NCI-H69 (cell line): ENCODE data around the gene CCK.

Experiments
- DNase-seq: peaks from one replicate; lab custom pipeline; 2025; lab: John Stamatoyannopoulos, UW

Gene CCK

DNA sequence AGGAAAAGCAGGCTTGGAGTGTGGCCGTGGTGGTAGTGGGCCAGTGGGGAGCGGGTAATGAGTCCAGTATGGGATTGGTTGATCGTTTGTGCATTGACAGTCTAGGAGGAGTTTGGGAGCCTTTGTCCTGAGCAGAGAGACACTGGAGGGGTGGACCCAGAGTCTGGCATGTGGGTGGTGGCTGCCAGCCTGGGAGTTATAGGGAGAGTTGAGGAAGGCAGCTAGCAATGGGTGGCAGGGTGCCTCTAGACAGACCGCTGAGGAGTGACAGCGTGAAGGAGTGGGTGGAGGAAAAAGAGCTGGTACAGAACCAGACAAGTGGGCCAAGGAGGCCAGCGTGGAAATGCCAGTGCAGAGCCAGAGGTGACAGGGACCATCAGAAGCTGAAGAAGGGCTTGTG lies 1.9 kb upstream of the CCK start:
- no peak for DNase-seq

DNA sequence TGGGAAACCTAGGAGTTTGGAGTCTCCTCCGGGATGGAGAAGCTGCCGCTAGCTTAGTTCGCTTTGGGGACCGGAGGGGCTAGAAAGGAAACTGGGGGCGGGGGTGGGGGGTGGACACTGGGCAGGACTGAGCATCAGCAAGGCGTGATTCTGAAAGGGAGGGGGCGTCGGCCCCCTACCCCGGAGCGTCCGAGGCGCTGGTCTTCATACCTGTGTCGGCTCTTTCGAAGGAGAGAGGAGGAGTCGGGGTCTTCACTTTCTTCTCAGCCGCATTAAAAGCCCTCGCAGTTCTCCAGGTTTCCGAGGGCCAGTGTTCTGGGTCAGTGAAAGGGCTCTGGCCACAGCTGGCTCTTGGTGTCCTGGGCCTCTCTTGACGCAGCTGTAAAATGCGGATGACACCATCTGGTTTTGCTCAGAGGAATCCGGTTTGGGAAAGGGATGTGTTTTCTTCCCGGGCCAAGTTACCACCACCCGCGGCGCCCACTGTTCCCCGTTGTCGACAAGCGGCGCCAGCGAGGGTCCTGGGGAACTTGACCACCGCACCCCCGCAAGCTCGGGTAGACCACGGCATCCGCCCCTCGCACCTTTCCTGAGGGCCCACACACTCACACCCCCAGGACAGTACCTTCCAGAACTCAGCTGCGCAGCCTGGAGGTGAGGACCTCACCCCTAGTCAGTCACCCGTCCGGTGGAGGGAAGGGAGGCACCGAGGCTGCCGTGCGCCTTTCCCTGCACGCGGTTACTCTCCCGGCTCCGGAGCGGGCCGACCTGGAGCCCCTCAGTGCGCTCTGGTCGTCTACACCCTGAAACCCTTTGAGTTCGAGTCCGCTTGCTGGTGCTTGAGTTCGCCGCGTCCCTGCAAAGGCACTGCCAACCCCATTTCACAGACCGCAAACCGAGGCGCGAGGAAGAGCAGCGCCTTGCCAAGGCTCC lies 660 bp downstream of the CCK start:
- no peak for DNase-seq

DNA sequence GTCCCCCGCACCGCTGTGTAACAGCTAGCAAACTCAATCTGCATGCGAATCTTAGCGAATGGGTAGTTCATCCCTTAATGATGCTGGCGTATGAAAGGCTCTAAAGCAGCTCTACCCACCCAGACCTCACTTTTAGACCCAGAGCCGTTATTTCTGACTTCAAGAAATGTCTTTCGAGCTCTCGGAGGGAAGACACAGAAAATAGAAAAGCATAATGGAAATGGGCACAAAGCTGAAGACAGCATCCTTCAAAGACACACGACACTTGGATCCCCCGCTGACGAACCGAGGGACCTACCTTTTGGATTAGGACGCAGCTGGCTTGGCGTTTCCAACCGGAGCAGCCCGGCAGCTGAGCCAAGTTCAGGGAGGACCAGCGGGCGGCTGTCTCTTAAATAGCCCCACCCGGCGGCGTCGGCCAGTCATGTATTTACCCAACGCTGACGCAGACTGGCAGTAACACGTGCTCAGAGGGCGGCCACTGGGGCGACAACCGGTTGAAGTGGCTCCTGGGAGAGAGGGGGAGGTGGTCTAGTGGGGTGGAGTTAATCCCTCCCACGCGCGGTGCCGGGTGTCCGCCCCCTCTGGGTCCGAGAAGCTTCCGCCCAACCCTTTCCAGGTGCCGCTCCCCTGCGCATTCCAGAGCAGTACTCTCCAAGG lies 1.5 kb downstream of the CCK start:
- no peak for DNase-seq

DNA sequence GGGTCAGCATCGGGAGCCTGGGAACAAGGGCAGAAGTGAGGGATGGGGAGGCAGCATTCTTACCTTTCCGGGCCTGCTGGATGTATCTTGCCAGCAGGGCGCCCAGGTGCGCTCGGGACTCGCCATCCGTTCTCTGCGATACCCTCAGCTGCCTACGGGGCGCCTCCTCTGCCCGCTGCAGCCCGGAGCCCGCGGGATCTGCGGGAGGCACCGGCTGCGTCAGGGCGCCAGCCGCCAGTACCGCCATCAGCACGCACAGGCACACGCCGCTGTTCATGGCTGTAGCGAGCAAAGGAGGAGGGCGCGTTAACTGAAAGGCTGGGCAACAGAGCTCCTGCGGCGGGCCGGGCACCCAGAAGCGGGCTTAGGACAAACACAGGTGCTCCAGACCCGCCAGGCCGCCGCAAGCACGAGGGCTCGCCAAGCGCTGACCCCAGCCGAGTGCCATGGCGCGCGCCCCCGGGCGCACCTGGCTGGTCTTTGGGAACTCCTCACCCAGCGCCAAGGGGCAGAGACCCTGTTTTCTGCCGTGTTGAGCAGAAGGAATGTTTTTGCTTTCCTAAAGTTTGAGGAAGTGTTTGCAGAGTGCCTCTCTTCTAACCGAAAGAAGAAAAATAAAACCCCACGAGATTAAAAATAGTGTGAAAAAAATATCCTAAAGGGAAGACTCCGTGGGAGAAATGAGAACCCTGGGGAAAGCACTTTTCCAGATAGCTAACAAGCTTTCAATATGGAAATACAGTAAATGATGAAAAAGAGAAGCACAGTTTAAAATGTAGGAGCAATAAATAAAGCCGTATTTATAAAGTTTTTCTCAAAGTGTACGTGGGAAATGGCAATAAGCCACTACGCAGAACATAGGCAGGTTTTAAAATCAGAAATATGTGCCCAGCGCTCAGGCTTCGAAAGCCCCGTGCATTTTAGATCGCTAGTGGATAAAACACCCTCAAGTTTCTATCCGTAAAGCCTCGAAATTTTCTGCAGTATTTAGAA lies 2.3 kb downstream of the CCK start:
- peak; percentile 37 for DNase-seq

DNA sequence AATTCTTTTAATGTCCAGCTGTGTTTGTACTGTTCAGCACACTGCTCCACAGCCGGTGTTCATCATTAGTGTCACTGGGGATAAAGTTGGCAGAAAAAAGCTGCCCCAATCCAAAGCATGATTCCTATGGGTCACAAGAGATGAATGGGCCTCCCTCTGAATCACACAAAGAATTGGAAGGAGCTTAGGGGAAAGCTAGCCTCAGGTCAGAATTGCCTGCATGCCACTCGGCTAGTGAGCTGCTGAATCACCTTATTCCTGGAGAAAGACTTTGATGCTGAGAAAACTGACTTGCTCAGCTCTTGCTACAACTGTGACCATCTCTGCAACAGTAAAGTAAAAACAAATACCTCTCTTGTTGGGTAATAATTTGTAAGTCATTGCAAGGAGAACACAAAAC lies 3.5 kb downstream of the CCK start:
- DNase-seq, result peak; percentile 70

DNA sequence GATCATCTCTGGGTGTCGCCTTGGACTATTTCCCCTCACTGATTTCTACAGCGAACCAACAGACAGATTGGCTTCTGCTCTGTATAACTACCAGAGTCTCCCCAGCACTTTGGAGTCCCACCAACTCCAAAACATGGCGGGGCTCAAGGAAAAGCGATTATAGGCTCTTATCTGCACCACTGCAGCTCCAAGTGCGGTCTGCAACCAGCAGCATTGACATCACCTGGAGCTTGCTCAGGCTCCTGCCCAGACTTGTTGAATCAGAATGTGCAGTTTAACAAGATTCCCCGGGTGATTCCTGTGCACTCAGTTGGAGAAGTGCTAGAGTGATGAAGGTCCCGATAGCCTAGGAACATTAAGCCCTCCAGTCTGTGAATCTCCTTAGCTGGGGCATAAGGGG lies 9.0 kb downstream of the CCK start:
- no peak for DNase-seq

DNA sequence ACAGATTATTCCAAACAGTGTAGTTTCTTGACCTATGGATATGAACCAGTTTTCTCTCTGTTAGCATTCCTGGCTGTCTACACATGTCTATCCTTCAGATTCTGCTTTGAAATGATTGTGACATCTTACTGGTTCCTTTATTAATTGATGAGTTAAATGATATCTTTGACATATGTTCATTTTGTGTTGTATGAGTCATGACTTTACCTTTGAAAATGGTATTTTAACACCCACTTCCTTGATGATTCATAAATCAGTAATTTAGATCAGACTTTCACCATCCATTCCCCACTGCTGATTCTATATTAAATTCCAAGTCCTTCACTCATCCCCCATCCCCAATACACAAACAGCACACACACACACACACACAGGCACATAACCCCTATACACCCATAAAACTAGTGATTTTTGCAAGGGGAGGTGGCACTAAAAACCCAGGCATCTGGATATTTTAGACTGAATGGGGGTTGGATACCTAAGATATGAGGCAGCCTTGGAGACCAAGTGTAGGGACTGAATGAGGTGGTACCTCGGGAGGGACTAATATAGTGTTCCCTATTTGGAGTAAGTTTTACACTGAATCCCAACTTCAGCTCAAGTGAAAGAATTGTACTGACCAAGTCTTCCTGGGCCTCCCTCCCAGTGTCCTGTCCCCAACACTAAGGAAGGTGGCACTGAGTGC lies 9.7 kb downstream of the CCK start:
- DNase-seq, result no peak

DNA sequence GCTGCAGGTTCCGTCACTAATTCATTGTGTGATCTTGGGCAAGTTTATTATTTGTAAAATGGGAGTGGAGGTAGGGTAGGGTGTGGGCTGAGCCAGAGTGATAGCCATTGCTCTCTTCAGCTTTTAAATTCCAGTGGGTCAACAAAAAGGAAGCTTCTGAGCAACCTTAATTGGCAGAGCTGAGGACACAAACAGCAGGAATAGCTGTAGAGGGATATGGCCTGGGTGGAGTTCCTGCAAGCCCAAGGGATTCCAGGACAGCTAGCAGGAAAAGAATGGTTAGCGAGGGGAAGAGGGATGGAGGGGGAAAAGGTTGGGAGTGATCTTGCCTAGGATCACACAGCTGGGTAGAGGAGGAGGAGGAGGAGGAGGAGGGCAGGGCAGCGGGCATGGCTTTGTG lies 11.4 kb downstream of the CCK start:
- no peak for DNase-seq

DNA sequence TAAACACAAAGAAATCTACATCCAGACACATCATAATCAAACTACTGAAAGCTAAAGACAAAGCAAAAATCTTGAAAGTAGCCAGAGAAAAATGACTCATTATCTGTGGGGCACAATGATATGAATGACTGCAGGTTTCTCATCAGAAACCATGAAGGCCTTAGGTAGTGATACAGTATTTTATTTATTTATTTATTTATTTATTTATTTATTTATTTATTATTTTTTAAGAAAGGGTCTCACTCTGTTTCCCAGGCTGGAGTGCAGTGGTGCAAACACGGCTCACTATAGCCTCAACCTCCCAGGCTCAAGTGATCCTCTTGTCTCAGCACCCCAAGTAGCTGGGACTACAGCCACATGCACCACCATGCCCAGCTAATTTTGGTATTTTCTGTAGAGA lies 15.2 kb downstream of the CCK start:
- DNase-seq, result no peak

DNA sequence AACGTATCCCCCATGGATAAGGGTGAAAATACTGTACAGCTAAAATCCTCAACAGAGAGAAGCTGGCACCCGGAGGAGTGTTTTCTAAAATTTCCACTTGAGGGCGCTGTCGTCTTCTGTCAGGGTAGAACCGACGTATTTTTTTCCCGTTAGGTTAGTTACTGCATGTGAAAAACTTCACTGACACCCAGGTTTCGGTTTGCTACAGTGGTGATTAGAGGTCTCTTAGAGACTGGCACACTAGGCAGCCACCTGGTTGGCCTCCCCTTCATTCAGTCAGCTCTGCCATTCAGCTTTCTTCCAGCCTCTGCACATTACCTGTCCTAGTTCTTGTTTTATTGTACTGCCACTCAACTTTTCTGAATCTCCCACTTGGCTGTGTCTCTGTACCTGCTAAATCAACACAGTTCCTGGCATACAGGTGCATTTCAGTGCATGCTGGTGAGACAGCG lies 18.4 kb downstream of the CCK start:
- DNase-seq, result peak; percentile 56

DNA sequence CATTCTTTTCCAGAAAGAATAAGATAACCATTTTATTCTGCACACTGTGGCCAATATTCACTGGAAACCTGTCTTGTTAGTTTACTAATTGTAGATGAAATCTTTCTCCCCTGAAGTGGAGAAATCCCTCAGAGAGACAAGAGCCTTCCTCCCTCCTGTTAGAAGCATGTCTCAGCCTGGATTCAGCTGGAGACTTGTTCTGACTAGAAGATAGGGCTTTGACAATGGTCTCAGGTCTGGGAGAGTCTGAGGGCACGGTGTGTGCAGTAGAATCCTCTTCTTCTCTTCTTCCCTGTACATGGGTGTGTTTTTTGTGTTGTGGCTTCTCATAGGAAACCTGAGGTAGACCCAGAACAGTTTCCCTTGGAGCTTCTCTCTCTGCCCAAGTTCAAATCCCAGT lies 19.9 kb downstream of the CCK start:
- no peak for DNase-seq

DNA sequence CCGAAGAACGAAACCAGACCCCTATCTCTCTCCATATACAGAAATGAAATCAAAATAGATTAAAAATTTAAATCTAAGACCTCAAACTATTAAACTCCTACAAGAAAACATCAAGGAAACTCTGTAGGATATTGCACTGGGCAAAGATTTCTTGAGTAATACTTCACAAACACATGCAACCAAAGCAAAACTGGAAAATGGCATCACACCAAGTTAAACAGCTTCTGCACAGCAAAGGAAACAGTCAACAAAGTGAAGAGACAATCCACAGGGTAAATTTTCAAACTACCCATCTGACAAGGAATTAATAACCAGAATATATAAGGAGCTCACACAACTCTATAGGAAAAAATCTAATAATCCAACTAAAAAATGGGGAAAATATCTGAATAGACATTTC lies 29.4 kb downstream of the CCK start:
- no peak for DNase-seq

DNA sequence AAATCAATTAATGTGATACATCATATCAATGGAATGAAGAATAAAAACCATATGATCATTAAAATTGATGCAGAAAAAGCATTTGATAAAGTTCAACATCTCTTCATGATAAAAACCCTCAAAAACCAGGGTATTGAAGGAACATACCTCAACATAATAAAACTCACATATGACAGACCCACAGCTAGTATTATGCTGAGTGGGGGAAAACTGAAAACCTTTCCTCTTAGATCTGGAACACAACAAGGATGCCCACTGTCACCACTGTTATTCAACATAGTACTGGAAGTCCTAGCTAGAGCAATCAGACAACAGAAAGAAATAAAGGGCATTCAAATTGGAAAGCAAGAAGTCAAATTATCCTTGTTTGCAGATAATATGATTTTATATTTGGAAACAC lies 30.5 kb downstream of the CCK start:
- DNase-seq, result no peak

DNA sequence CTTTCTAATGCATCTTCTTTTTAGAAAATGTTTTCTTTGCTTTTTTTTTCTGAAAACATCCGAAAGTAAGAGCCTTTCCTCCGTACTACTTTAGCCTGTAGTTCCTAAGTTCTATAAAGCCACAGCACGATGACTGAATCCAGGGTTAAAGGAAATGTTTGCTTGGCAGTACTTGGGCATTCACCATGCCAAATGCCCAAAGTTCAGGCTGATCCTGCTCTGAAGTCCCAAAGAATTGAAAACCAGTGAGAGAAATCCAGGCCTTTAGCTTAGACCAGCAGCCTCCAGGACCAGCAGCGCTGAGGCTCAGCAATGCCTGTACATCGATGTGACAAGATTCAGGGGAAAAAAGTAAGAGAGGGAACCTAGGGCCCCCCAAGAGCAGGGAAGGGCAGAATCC lies 35.1 kb downstream of the CCK start:
- no peak for DNase-seq

DNA sequence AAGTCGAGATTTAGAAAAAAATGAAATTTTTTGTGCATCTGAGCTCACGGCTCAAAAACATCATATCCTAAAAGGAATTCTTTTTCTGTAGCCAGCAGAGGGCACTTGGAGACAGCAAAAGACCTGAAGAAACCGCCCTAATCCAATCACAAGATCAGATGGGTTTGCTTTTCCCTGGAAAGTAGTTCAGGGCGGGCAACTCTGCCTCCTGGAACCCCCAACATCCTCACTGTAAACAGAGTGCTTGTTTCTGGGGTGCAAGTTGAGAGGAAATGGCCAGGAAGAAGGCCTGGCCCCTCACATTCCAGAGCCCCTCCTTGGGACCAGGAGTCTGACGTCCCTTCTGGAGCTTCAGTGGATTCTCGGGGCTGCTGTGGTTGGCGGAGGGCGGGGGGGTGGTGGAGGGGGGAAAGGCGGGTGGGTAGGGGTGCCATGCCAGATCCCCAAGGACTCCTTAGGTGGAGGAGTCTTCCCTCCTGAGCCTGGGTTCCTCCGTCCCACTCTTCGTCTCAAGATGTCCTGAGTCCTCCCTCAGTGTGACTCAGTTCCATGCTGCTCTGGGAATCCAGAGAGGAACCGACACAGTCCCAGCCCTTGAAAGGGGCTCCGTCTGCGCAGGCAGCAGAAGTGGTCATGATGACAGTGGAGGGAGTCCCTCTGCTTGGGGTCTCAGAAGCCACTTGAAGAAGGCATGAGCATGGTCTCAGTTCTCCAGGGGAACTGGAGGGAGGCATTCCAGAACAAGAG lies 35.9 kb downstream of the CCK start:
- peak; percentile 51 for DNase-seq

DNA sequence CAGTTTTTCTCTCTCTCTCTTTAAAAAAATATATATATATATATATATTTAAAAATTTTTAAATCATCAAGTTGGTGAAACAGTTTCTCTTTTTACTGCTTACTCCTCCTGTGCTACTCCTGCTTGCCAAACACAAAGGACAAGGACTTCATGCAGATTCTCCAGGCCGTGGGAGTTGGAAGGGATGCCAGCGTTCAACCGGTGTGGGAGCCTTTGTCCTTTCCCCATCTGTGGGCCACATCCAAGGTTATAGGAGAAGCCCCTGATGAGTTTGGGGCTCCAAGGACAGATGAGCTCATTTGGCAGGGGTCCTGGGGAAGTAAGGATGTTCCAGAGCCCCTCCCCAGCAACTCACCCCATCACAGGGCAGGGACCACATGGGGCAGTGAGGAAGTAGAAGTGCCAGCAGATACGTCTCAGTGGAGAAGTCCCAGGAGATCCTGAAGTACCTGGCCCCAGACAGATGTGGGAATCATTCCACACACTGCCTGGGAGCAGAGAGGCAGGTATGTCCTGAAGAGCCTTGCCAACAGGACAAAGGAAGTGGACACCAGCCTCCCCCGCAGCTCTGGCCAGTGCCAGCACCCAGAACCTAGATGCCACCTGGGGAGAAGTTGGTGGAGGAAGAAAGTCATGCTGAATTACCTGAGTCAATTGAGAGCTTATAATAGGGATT lies 36.6 kb downstream of the CCK start:
- no peak for DNase-seq

DNA sequence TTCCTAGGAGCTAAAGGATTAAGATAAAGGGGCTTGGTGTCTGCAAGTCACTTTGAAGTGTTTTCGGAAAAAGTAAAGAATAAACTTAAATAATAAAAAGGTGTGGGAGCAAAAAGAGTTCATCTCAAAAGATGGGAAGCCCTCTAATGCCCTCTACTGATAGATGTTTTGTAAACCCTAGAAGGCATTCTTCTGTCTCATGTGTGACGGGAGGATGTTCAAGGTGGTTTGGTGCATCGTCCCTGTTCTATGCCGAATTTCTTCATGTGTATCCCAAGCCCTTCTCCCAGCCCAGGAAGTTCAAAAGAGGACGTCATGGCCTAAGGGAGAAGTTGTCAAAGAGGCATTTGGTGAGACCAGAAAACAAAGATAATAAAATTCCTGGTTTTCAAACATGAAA lies 37.2 kb downstream of the CCK start:
- peak; percentile 4 for DNase-seq

DNA sequence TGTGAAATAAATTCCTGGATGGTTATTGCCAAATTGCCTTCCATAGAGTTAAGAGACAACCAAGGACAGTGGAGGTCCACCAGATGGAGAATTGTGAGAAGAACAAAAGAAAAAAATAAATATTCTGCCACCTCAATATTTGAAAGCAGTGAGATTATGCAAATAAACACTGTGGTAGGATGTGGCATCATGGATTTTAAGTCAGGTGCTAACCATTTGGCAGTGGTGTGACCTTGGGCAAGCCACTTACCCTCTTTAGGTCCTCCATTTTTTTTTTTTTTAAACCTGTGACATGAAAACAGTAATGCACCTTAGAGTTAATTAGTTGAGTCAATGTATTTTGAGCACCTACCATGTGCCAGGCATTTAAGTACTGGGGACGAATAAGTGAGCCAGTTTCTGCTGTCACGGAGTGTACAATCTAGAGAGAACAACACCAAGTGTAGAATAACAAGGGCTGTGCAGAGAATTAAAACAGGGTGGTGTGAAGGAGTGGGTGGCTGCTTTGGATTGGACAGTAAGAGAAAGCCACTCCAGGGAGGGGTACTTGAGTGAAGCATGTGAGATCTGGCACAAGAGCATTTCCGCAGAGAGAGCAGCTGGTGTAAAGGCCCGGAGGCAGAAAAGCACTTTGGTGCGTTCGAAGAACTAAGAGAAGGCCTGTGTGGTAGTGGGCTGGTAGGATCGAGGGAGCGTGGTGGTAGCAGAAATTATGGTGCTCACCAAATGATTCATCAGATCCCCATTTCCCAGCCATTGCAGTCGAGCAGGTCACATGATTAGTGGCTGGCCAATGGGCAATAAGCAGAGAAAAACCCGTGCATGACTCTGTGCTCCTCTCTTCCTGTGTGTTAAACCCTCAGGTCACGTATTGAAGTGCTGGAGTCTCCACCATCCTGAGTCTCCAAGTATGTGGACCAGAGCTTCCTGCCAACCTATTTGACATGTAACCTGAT lies 39.2 kb downstream of the CCK start:
- DNase-seq, result no peak
